Measurements from ENCODE around the gene CSF1.

Gene CSF1

GRCh38 chr1:109978761-109979488 lies 68.3 kb downstream of the CSF1 start:
- DNase-seq (ENCODE audit: low spot score): no peak

- DNase-seq (ENCODE audit: low spot score): no peak
Observed at GRCh38 chr1:109979489-109980091, 68.9 kb downstream of the CSF1 start.

All from SW480 (cell line).